NCI-H510A (cell line): ENCODE data around the gene ZSCAN4.

Source experiments
- DNase-seq: peaks from one replicate; lab custom pipeline; 2025; lab: John Stamatoyannopoulos, UW

ZSCAN4 gene

DNA sequence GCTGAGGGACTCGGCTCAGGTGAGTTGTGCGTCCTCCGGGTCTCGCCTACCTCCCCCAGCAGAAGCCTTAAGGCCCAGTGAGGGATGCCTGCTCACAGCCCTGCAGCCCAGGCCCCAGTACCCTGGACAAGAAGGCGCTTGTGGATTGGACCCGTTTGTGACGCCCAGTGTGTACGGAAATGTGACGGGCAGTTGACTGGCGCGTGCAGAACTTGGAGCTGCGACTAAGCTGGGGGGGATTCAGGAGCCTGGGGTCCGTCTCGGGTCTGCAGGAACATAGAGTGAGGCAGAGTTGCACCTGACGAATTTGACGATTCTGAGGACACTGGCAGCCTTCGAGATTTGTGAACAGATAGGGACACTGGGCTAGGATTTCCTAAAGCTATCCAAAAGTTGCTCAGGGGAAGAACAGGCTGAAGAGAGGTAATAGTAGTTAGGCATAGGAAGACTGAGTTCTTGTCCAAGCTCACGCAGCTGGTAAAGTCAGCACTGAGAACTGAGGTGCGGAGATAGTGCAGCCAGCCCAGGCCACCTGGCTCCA is 13.6 kb downstream of the ZSCAN4 start:
- no peak for DNase-seq

DNA sequence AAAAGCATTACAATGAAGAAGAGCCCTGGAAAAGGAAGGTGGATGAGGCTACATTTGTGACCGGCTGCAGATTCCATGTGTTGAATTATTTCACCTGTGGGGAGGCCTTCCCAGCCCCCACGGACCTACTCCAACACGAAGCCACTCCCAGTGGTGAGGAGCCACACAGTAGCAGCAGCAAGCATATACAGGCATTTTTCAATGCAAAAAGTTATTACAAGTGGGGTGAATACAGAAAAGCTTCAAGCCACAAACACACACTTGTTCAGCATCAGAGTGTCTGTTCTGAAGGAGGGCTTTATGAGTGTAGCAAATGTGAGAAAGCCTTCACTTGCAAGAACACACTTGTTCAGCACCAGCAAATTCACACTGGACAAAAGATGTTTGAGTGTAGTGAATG is 18.0 kb downstream of the ZSCAN4 start:
- no peak for DNase-seq

DNA sequence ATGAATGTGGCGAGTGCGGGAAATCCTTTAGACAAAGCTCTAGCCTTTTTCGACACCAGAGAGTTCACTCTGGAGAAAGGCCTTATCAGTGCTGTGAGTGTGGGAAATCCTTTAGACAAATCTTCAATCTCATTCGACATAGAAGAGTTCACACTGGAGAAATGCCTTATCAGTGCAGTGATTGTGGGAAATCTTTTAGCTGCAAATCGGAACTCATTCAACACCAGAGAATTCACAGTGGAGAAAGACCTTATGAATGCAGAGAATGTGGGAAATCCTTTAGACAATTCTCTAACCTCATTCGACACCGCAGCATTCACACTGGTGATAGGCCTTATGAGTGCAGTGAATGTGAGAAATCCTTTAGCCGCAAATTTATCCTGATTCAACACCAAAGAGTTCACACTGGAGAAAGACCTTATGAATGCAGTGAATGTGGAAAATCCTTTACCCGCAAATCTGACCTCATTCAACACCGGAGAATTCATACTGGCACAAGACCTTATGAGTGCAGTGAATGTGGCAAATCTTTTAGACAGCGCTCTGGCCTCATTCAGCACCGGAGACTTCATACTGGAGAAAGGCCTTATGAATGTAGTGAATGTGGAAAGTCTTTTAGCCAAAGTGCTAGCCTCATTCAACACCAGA is 18.8 kb downstream of the ZSCAN4 start:
- DNase-seq = no peak

DNA sequence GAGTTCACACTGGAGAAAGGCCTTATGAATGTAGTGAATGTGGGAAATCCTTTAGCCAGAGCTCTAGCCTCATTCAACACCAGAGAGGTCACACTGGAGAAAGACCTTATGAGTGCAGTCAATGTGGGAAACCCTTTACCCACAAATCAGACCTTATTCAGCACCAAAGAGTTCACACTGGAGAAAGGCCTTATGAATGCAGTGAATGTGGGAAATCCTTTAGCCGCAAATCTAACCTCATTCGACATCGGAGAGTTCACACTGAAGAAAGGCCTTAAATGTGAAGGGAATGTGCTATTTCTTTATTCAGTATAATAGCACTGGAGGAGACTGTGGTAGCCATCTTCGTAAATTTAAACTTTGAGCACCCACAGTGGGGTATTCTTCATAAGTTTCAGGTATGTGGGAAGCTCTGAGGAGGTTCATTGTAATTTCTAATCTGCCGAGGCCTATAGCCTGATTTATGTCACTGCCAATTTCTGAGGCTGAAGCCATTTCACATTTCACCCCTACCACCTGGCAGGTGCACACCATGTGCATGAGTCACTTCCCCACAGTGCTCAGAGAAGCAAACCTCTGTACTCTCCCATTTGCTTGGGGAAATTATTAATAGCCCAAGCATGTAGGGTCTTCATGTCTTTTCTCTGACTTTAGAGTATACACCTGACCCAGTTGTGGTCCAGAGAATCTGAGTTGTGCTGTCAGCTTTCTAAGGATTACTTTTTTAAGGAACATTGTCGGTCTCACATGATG is 19.5 kb downstream of the ZSCAN4 start:
- DNase-seq = no peak

DNA sequence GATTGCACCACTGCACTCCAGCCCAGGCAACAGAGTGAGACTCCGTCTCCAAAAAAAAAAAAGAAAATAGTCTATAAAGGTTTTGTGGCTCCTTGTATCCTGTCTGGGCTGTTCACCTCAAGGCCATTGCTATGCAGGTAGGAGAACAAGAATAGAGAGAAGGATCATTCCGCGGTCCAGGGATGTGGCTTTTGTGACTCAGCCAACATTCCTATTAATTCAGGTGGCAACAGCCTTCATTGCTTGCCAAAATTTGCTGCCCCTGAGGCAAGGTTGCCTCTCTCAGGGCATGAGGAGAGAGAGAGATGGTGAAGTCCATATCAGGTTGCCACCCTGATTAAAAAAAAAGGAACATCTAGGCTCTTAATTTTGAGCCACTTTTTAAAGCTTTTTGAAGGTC is 21.0 kb downstream of the ZSCAN4 start:
- DNase-seq = no peak

DNA sequence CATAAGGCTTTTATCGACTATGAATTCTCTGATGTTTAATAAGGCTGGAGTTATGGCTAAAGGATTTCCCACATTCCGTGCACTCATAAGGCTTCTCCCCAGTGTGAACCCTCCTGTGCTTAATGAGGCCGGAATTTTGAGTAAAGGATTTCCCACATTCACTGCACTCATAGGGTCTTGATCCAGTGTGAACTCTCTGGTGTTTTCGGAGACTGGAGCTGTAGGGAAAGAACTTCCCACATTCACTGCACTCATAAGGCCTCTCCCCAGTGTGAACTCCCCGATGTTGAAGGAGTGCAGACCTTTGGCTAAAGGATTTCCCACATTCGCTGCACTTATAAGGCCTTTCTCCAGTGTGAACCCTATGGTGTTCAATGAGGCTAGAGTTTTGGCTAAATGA is 32.9 kb downstream of the ZSCAN4 start:
- DNase-seq = no peak

DNA sequence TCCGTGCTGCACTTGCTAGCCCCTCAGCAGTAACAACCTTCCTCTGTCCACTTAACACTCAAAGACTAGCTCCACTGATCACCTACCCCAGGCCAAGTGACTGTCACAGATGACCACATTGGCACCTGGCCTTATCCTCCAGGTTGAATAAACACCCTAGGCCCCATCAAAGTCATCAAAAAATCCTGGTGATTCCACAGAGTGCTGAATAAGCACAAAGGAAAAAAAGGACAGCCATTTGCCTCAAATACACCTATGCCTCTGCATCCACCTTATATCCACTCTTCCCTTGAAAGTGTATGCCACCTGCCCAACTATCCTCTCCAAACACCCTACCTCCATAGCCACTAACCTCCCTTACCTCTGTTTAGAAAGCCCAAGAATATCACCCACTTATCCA is 37.6 kb downstream of the ZSCAN4 start:
- DNase-seq = no peak

DNA sequence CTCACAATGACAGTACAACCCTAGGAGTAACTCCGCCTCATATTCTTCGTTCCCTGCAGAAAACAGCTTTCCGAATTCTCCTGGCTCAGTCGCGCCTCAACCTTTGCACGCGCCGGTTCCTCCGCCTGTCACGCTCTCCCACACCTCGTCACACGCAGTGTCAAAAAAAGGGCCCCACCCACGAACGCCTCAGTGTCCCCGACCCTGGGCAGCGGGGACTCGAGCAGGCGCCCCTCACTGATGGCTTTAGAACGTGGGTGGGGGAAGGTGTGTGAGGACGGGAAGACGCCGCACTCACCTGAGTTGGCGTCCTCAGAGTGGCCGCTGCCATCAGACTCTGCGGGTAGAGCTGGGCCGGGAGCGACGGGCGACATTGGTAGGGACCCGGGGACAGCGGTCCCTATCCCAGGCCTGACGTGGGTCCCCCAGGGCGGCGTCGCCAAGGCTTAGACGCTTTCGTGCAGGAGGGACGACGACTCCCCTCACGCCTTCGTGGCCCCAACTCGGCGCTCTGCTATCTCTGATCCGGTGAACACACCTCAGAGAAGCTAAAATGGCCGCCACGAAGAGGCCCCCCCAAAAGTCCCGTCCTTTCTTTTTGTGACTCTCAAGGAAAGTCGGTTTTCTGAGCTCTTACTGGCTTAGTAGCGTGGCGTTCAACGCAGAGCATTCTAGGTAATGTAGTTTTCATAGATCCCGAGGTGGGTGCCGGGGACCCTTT is 40.1 kb downstream of the ZSCAN4 start, which contains the start of gene ZNF154:
TSS of gene ZNF154 (minus strand) at position 564 of the 721 bp plus-strand sequence. CDS start at position 331, 233 bp downstream.
- no peak for DNase-seq

DNA sequence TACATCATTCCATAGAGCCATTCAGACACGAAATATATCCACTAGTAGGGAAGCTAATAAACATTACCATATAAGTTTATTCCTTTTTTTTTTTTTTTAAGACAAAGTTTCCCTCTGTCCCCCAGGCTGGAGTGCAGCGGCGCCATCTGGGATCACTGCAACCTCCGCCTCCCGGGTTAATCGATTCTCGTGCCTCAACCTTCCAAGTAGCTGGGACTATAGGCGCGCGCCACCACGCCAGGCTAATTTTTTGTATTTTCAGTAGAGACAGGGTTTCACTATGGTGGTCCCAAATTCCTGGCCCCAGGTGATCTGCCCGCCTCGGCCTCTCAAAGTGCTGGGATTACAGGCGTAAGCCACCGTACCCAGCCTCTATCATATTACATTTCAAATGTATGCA is 40.9 kb downstream of the ZSCAN4 start:
- no peak for DNase-seq

DNA sequence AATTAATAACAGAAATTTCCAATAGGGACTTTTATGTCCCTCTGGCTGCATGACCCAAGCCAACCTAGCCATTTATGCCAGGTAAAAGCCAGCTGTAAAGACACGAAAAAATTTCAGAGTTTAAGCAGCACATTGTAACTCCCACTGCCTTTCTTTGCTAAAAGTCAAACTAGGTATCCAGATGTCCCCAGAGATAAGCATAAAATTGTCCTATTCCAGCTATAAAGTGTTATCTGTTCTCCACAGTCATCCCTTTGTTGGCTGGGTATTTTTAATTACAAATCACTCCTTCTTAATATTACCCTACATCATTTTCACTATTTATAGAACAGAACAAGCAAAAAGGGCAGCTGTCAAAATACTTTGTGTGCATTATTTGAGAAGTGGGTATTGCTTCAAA is 43.5 kb downstream of the ZSCAN4 start:
- DNase-seq = no peak

DNA sequence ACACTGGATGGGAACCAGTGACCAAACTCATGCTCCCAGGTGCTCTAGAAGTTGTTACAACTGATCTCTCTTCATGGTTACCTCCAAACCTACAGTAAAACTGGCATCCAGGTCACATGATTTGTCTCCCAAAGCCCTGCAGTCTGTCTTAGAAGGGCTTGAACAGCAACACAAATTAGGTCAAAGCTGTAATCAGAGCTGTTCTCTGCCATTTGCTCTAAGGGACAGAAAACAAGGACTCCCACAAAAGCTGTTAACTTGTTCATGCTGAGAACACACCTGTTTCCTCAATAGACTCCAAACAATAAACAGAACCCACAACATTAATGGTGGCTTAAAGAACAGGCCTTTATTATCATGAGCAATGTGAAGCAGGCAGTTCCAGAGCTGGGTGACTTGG is 50.7 kb downstream of the ZSCAN4 start:
- no peak for DNase-seq

DNA sequence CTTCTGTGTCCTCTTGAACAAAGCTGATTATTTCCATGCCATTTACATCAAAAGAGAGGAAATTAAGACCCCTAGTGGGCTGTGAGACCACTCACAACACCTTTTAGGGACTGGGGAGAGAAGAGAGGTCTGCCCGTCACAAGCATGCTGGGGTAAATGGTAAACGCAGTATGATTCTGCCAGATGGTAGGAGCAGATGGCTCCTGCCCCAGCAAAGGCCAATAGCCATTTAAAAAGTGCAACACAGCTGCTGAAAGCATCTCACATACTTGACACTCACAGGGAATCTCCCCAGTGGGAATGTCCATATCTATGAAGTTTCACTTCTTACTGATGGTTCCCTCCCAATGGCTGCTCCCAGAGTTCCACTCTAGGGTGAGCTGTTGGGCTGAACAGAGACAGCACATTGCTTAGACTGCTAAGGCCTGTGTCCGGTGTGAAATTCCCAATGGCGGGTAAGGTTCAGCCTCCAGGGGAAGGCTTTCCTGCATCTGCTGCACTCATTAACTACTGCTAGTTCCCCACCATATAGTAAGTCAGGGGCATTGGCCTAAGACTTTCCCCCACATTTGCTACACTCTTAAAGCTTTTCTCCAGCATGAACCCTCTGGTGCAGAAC is 51.3 kb downstream of the ZSCAN4 start:
- no peak for DNase-seq

DNA sequence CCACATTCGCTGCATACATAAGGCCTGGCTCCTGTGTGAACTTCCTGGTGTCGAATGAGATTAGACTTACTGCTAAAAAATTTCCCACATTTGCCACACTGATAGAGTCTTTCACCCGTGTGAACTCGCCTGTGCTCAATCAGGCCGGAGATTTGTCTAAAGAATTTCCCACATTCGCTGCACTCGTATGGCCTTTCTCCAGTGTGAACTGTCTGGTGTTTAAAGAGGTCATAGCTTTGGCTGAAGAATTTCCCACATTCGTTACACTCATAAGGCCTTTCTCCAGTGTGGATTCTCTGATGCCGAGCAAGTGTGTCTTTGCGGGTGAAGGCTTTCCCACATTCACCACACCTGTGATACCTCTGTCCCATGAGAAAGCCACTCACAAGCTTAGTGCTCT is 52.1 kb downstream of the ZSCAN4 start:
- no peak for DNase-seq
